HCT116 (cell line): ENCODE measurements around the gene TEN1. TPM values are rescaled to one million over a fixed set of nuclear protein-coding genes. Genes with fewer than 3 reads are reported as not detected.

Experiments
- ATAC-seq: fragments of 200-7000 bp; cut with Tn5 transposase; 2 replicates; pipeline ENCODE4 v1.9.1; 2020; ENCODE audit warnings: mild to moderate bottlenecking, moderate library complexity
- BruUV-seq: library from RNA; stranded (reverse); fragments of 400-500 nt; replicated peaks from 2 replicates; lab custom pipeline; 2021; lab: Mats Ljungman, UMichigan
- CTCF ChIA-PET: fragments of 300-600 bp; sonication (Branson Sonifier 250); formaldehyde crosslinking; loops from one replicate; lab custom pipeline; 2021; ENCODE audit warnings: antibody characterized with exemption; lab: Charles Lee
- POLR2A ChIA-PET: fragments of 300-600, 350-600 bp; sonication (Branson Sonifier 250); formaldehyde crosslinking; loops from one replicate; lab custom pipeline; 2021; ENCODE audit warnings: antibody characterized with exemption; lab: Charles Lee
- RAD21 ChIA-PET, 2 experiments: fragments of 300-600 bp; sonication (Branson Sonifier 250); formaldehyde crosslinking; loops; one replicate each; lab custom pipeline; 2023; ENCODE audit warnings: low total read pairs in 2 of 2; ENCODE audit not compliant: uncharacterized antibody in 2 of 2, unreplicated experiment in 2 of 2, low non-redundant PET in 1 of 2; lab: Charles Lee
- DNase-seq: peaks from one replicate; pipeline ENCODE4 v3.0.0-alpha.2; 2010; ENCODE audit warnings: low read depth, low spot score
- H2AFZ ChIP-seq: fragments of 200-600 bp; shearing (Covaris generic), sonication (generic); 2 replicates; pipeline ENCODE4 v1.6.1; 2017; ENCODE audit warnings: low read depth, mixed run types, mixed read lengths, antibody characterized with exemption, low read length; ENCODE audit not compliant: poor library complexity, severe bottlenecking
- H3K27ac ChIP-seq: 2 replicates; pipeline ENCODE4 v1.5.1; 2012; ENCODE audit warnings: low read depth, low read length
- H3K27me3 ChIP-seq: fragments of 200-600 bp; sonication (generic); 2 replicates; pipeline ENCODE4 v1.6.1; 2016; ENCODE audit warnings: mixed run types, low read length, mixed read lengths; ENCODE audit not compliant: insufficient read depth
- H3K36me3 ChIP-seq, 2 experiments: fragments of 200-500 bp in 1 of 2; fragments of 200-600 bp in 1 of 2; sonication (Bioruptor generic) in 1 of 2; sonication (generic) in 1 of 2; 2 replicates each; pipeline versions ENCODE4 v1.5.1 to v1.6.1; 2014 to 2016; ENCODE audit warnings: low read length in 2 of 2, inconsistent platforms in 1 of 2, mixed read lengths in 1 of 2, mixed run types in 1 of 2; ENCODE audit not compliant: insufficient read depth in 2 of 2, control insufficient read depth in 1 of 2
- H3K4me1 ChIP-seq, 2 experiments: fragments of 200-600 bp in 1 of 2; sonication (generic) in 1 of 2; 2 replicates each; pipeline versions ENCODE4 v1.5.1 to v1.6.1; 2012 to 2017; ENCODE audit warnings: low read length in 2 of 2, inconsistent platforms in 1 of 2, mild to moderate bottlenecking in 1 of 2, mixed read lengths in 1 of 2, mixed run types in 1 of 2, moderate library complexity in 1 of 2; ENCODE audit not compliant: insufficient read depth in 2 of 2, control insufficient read depth in 1 of 2
- H3K4me2 ChIP-seq: fragments of 200-600 bp; sonication (generic); 2 replicates; pipeline ENCODE4 v1.6.1; 2017; ENCODE audit warnings: mixed run types, low read length, mixed read lengths
- H3K4me3 ChIP-seq, 2 experiments: fragments of 200-600 bp in 1 of 2; sonication (generic) in 1 of 2; replicated peaks in 1 of 2; 2 replicates each; pipeline ENCODE4 v1.5.1; 2011 to 2016; ENCODE audit warnings: low read length in 2 of 2, control low read depth in 1 of 2, low read depth in 1 of 2, mild to moderate bottlenecking in 1 of 2, mixed read lengths in 1 of 2, mixed run types in 1 of 2
- H3K79me2 ChIP-seq: fragments of 200-600 bp; sonication (generic); 2 replicates; pipeline ENCODE4 v1.6.1; 2017; ENCODE audit warnings: mild to moderate bottlenecking, mixed run types, low read length, moderate library complexity, mixed read lengths; ENCODE audit not compliant: insufficient read depth
- H3K9ac ChIP-seq: fragments of 200-600 bp; sonication (generic); 2 replicates; pipeline ENCODE4 v1.6.1; 2016; ENCODE audit warnings: low read length, mixed read lengths
- H3K9me2 ChIP-seq: fragments of 200-600 bp; sonication (generic), shearing (Covaris generic); 2 replicates; pipeline ENCODE4 v1.6.1; 2017; ENCODE audit warnings: mixed run types, mild to moderate bottlenecking, moderate library complexity; ENCODE audit not compliant: insufficient read depth
- H3K9me3 ChIP-seq, 2 experiments: fragments of 200-500 bp in 1 of 2; fragments of 200-600 bp in 1 of 2; sonication (Bioruptor generic) in 1 of 2; sonication (generic) in 1 of 2; 2 replicates each; pipeline ENCODE4 v1.6.1; 2014 to 2017; ENCODE audit warnings: low read length in 2 of 2, mixed read lengths in 2 of 2, inconsistent platforms in 1 of 2, low read depth in 1 of 2, mild to moderate bottlenecking in 1 of 2, mixed run types in 1 of 2, moderate library complexity in 1 of 2; ENCODE audit not compliant: control insufficient read depth in 1 of 2, insufficient read depth in 1 of 2
- H4K20me1 ChIP-seq: fragments of 200-600 bp; sonication (generic), shearing (Covaris generic); 2 replicates; pipeline ENCODE4 v1.6.1; 2017; ENCODE audit warnings: mixed run types, mild to moderate bottlenecking, moderate library complexity; ENCODE audit not compliant: insufficient read depth
- CBX3 ChIP-seq: IDR thresholded peaks from 2 replicates; pipeline ENCODE4 v1.6.1; 2012; ENCODE audit warnings: low read depth
- CEBPB ChIP-seq: IDR thresholded peaks from 2 replicates; pipeline ENCODE4 v1.6.1; 2012; ENCODE audit warnings: low read depth
- EGR1 ChIP-seq: IDR thresholded peaks from 2 replicates; pipeline ENCODE4 v1.6.1; 2012; ENCODE audit warnings: low read depth
- ELF1 ChIP-seq: IDR thresholded peaks from 2 replicates; pipeline ENCODE4 v1.6.1; 2012; ENCODE audit warnings: low read depth, borderline replicate concordance
- EZH2 ChIP-seq: fragments of 200-600 bp; sonication (generic); IDR thresholded peaks from 2 replicates; pipeline ENCODE4 v1.6.1; 2017; ENCODE audit warnings: antibody characterized with exemption, mixed run types
- FOSL1 ChIP-seq: IDR thresholded peaks from 2 replicates; pipeline ENCODE4 v1.6.1; 2012; ENCODE audit warnings: low read depth
- JUND ChIP-seq: IDR thresholded peaks from 2 replicates; pipeline ENCODE4 v1.6.1; 2012
- RAD21 ChIP-seq: IDR thresholded peaks from 2 replicates; pipeline ENCODE4 v1.6.1; 2012; ENCODE audit warnings: low read depth, mild to moderate bottlenecking
- SP1 ChIP-seq: IDR thresholded peaks from 2 replicates; pipeline ENCODE4 v1.6.1; 2012; ENCODE audit warnings: low read depth
- SRF ChIP-seq: IDR thresholded peaks from 2 replicates; pipeline ENCODE4 v1.6.1; 2012; ENCODE audit warnings: low read depth
- TCF7L2 ChIP-seq: IDR thresholded peaks from 2 replicates; pipeline ENCODE4 v1.7.0; 2011; ENCODE audit warnings: borderline replicate concordance, inconsistent platforms; ENCODE audit not compliant: insufficient read depth, insufficient read length; ENCODE audit errors: extremely low read depth
- ZBTB33 ChIP-seq: IDR thresholded peaks from 2 replicates; pipeline ENCODE4 v1.6.1; 2011; ENCODE audit warnings: mild to moderate bottlenecking, low read length, moderate library complexity; ENCODE audit not compliant: insufficient replicate concordance; ENCODE audit errors: extremely low read depth
- ZNF274 ChIP-seq: fragments of 200-500 bp; sonication (Bioruptor generic); IDR thresholded peaks from 2 replicates; pipeline ENCODE4 v1.6.1; 2014; ENCODE audit warnings: mild to moderate bottlenecking, low read depth, low read length, inconsistent platforms
- intact Hi-C: fragments of 100-400 bp; cut with micrococcal nuclease; formaldehyde crosslinking; loops from 2 replicates; pipeline ENCODE4 v1.10.0; 2022
- total RNA-seq: library from RNA; stranded (reverse); gene quantifications from one replicate; pipeline ENCODE4 v1.2.1, GENCODE V29; 2021; ENCODE audit not compliant: unreplicated experiment
- TF ChIP-seq, protein P1 (sequence below): IDR thresholded peaks from 2 replicates; pipeline ENCODE4 v1.6.1; 2012

The TEN1 gene
- total RNA-seq, 1 experiment from 2014 or later = 18.5 TPM

DNA sequence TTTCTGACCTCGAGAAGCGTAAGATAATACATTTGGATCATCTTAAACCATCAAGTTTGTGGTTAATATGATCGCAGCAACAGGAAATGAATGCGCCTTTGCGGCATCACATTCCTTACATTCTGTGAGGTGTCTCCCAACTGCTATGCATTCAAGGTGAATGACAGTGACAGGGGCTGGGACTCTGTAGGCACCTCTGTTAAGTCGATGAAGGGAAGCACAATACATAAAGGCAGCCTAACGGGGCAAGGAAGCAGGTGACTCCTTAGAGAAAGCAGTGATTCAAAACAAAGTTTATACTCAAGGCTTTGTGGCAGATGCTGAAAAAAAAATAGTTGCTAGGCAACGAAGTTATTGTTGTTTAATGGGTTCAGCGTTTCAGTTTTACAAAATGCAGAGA is 69.7 kb downstream of the TEN1 start:
- RAD21 ChIA-PET = no interaction called here
- DNase-seq (no peak), ATAC-seq (no peak)
- POLR2A ChIA-PET = no interaction called here
- Histone ChIP-seq H3K9me2 (no peaks in the 10 kb centered on the region), H4K20me1 (no peaks in the 10 kb centered on the region), H3K36me3 (peaks cover 69 to 74% of the 10 kb centered on the region in 2 experiments), H3K9me3 (no peaks in the 10 kb centered on the region), H3K79me2 (peaks cover 33% of the 10 kb centered on the region), H3K4me1 (peaks cover 23 to 24% of the 10 kb centered on the region in 2 experiments), H3K9ac (no peak overlapping the region), H3K4me3 (no peak overlapping the region), H3K27me3 (no peaks in the 10 kb centered on the region), H3K4me2 (no peak overlapping the region)
- intact Hi-C loops = no loop called here
- CTCF ChIA-PET = no interaction called here
- BruUV-seq = no TSS peak
- TF ChIP-seq SRF = no peak
- no peak for TF ChIP-seq CBX3
- no peak for TF ChIP-seq EGR1
- TF ChIP-seq, all 23 proteins: peak for 0
- H3K27ac ChIP-seq = no peak overlapping the region
- no peak overlapping the region for H2AFZ ChIP-seq

DNA sequence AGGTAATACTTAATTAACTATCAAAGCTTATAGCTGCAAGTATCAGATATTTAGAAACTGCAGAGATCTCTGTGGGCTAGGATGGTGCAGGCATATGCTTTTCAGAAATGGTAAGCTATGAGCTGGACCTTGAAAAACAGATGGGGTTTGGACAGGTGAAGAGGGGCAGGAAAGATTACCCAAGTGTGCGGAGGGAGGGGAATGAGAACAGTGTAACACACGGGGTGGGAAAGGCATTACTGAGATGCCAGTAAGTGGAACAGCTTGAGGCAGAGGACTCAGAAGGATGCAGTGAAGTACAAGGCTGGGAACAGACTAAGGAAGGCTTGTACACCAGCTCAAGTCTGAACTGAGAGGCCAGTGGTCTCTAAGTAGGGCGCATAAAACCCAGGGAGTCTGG is 70.2 kb downstream of the TEN1 start:
- no peaks in the 10 kb centered on the region for H3K9me3 ChIP-seq
- CTCF ChIA-PET = no interaction called here
- intact Hi-C loops = no loop called here
- POLR2A ChIA-PET = no interaction called here
- no peak for TF ChIP-seq JUND
- no peak for TF ChIP-seq CBX3
- no peak for TF ChIP-seq ZNF274
- TF ChIP-seq ELF1 = no peak
- TF ChIP-seq TCF7L2 = no peak
- no peak for TF ChIP-seq CEBPB
- TF ChIP-seq FOSL1 = no peak
- no peak for TF ChIP-seq RAD21
- TF ChIP-seq ZBTB33 = no peak
- no peak for TF ChIP-seq SRF
- TF ChIP-seq, protein P1, sequence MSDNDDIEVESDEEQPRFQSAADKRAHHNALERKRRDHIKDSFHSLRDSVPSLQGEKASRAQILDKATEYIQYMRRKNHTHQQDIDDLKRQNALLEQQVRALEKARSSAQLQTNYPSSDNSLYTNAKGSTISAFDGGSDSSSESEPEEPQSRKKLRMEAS = no peak
- no peak for TF ChIP-seq EZH2
- TF ChIP-seq SP1 = no peak
- TF ChIP-seq, all 23 proteins: peak for 0
- Histone ChIP-seq H2AFZ (no peak overlapping the region), H3K36me3 (peaks cover 64 to 73% of the 10 kb centered on the region in 2 experiments), H3K27me3 (no peaks in the 10 kb centered on the region), H4K20me1 (no peaks in the 10 kb centered on the region), H3K79me2 (peaks cover 38% of the 10 kb centered on the region), H3K4me2 (no peak overlapping the region), H3K9ac (no peak overlapping the region), H3K9me2 (no peaks in the 10 kb centered on the region), H3K4me3 (no peak overlapping the region), H3K27ac (no peak overlapping the region), H3K4me1 (peaks cover 29% of the 10 kb centered on the region in 2 experiments)
- no peak for ATAC-seq
- DNase-seq = no peak
- BruUV-seq = no TSS peak
- RAD21 ChIA-PET = no interaction called here
